GM12878 (cell line): ENCODE data around the gene ZBTB39.

Experiments
- CTCF ChIP-seq, 3 experiments: IDR thresholded peaks in 2 of 3; conservative IDR thresholded peaks in 1 of 3; 2 replicates each; pipeline ENCODE4 v1.5.1; 2011; ENCODE audit warnings: low read depth in 3 of 3, low read length in 3 of 3, mild to moderate bottlenecking in 3 of 3, control low read depth in 2 of 3, moderate library complexity in 2 of 3, inconsistent platforms in 1 of 3, mixed read lengths in 1 of 3; ENCODE audit not compliant: control insufficient read depth in 2 of 3, insufficient read depth in 1 of 3; ENCODE audit errors: extremely low read depth in 1 of 3
- EZH2 ChIP-seq: IDR thresholded peaks from 2 replicates; pipeline ENCODE4 v1.6.1; 2012; ENCODE audit warnings: low read depth, mild to moderate bottlenecking, control low read depth, inconsistent platforms, low read length, borderline replicate concordance; ENCODE audit not compliant: control insufficient read depth
- IKZF1 ChIP-seq: fragments of 450-650 bp; conservative IDR thresholded peaks from 2 replicates; pipeline ENCODE4 v1.6.1; 2017; ENCODE audit warnings: antibody characterized with exemption, mild to moderate bottlenecking
- MXI1 ChIP-seq: fragments of 150-350 bp; IDR thresholded peaks from 2 replicates; pipeline ENCODE4 v1.6.1; 2011; ENCODE audit warnings: low read depth, mild to moderate bottlenecking, inconsistent platforms, low read length, improper control_type of control experiment
- NRF1 ChIP-seq: conservative IDR thresholded peaks from 2 replicates; pipeline ENCODE4 v1.6.1; 2011; ENCODE audit warnings: mild to moderate bottlenecking, low read depth, low read length, improper control_type of control experiment
- RELA ChIP-seq: fragments of 450-650 bp; IDR thresholded peaks from 2 replicates; pipeline ENCODE4 v1.8.0; 2014; ENCODE audit warnings: borderline replicate concordance; ENCODE audit not compliant: partially characterized antibody
- SUPT20H ChIP-seq: IDR thresholded peaks from 2 replicates; pipeline ENCODE4 v1.6.1; 2011; ENCODE audit warnings: low read depth, mild to moderate bottlenecking, low read length, moderate library complexity, borderline replicate concordance; ENCODE audit not compliant: control insufficient read depth
- TAF1 ChIP-seq: IDR thresholded peaks from 2 replicates; pipeline ENCODE4 v1.6.1; 2011; ENCODE audit warnings: mild to moderate bottlenecking, low read depth, low read length, borderline replicate concordance
- ZBTB11 ChIP-seq: fragments of 450-650 bp; formaldehyde crosslinking; IDR thresholded peaks from 2 replicates; pipeline ENCODE4 v1.5.0; 2022; ENCODE audit warnings: mild to moderate bottlenecking, missing genetic modification characterization

- TF ChIP-seq MXI1 (no peak), NRF1 (no peak), ZBTB11 (CRISPR knock-in tag) (no peak), RELA (no peak), TAF1 (no peak), IKZF1 (no peak), SUPT20H (no peak), CTCF (IDR thresholded peaks at IDR 0.05 in 2 of 3, conservative IDR thresholded peaks at IDR 0.05 in 1 of 3; ENCODE audit: control insufficient read depth in 2 of 3, extremely low read depth in 1 of 3, insufficient read depth in 1 of 3, low read depth in 3 of 3, low read length in 3 of 3) (no peak), EZH2 (no peak)
Measured at GRCh38 chr12:56989861-56990610, 16.3 kb downstream of the ZBTB39 start.
